Neural cell (in vitro differentiated cells): ENCODE measurements around the gene ASTL.

Experiments
- EP300 ChIP-seq: fragments of 450-650 bp; conservative IDR thresholded peaks from 2 replicates; pipeline ENCODE4 v1.6.1; 2014; ENCODE audit warnings: antibody characterized with exemption, mild to moderate bottlenecking, moderate library complexity; ENCODE audit not compliant: poor library complexity, severe bottlenecking
- EZH2 ChIP-seq: fragments of 200-600, 300-800 bp; shearing (Covaris generic), sonication (generic); IDR thresholded peaks from 2 replicates; pipeline ENCODE4 v1.6.1; 2014; ENCODE audit warnings: antibody characterized with exemption, low read length, borderline replicate concordance, mild to moderate bottlenecking; ENCODE audit not compliant: insufficient read depth, poor library complexity, severe bottlenecking
- POLR2AphosphoS5 ChIP-seq: IDR thresholded peaks from 2 replicates; pipeline ENCODE4 v1.6.1; 2012
- RAD21 ChIP-seq: fragments of 450-650 bp; conservative IDR thresholded peaks from 2 replicates; pipeline ENCODE4 v1.6.1; 2014; ENCODE audit warnings: antibody characterized with exemption, mild to moderate bottlenecking, moderate library complexity
- SMC3 ChIP-seq: fragments of 450-650 bp; conservative IDR thresholded peaks from 2 replicates; pipeline ENCODE4 v1.6.1; 2014; ENCODE audit warnings: antibody characterized with exemption, mild to moderate bottlenecking, moderate library complexity; ENCODE audit not compliant: poor library complexity
- TAF1 ChIP-seq: IDR thresholded peaks from 2 replicates; pipeline ENCODE4 v1.6.1; 2012; ENCODE audit warnings: low read depth
- TF ChIP-seq, protein P1 (sequence below): fragments of 450-650 bp; IDR thresholded peaks from 2 replicates; pipeline ENCODE4 v1.5.1; 2014; ENCODE audit warnings: antibody characterized with exemption, mild to moderate bottlenecking, moderate library complexity; ENCODE audit not compliant: poor library complexity, severe bottlenecking
- TF ChIP-seq, protein P2 (sequence below): IDR thresholded peaks from 2 replicates; pipeline ENCODE4 v1.6.1; 2012; ENCODE audit warnings: borderline replicate concordance

DNA sequence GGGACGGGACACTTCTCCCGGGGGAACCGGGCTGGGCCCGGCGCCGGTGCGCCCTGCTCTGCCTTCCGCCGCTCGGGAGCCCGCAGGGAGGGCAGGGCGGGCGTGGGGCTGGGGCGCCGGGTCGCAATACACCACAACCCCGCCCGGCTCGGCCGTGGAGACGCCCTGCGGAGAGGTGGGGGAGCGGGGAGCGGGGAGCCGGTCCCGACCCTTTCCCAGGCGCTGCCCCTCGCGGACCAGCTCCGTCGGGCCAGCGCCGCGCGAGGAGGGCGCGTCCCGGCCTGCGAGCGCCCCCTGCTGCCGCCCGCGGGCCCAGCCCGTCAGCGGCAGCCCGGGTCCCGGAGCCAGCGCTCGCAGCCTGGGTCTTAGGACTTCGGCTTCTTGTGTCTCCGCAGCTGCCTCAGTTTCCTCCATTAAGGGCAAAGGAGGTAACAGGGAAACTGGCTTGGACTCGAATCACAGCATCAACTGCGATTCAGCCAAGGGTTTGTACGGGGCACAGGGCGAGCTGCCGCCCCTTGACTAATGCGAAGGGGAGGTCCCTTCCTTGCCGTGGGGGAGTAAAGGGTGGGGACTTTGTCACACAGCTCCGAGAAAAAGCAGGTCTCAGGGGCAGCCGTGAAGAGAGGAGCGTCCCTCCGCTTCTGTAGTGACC lies 21.3 kb downstream of the ASTL start:
- peak; percentile 78 for TF ChIP-seq RAD21
- TF ChIP-seq, protein P1, sequence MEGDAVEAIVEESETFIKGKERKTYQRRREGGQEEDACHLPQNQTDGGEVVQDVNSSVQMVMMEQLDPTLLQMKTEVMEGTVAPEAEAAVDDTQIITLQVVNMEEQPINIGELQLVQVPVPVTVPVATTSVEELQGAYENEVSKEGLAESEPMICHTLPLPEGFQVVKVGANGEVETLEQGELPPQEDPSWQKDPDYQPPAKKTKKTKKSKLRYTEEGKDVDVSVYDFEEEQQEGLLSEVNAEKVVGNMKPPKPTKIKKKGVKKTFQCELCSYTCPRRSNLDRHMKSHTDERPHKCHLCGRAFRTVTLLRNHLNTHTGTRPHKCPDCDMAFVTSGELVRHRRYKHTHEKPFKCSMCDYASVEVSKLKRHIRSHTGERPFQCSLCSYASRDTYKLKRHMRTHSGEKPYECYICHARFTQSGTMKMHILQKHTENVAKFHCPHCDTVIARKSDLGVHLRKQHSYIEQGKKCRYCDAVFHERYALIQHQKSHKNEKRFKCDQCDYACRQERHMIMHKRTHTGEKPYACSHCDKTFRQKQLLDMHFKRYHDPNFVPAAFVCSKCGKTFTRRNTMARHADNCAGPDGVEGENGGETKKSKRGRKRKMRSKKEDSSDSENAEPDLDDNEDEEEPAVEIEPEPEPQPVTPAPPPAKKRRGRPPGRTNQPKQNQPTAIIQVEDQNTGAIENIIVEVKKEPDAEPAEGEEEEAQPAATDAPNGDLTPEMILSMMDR: peak; percentile 94
- TF ChIP-seq EZH2: no peak
- TF ChIP-seq SMC3: peak; percentile 85
- TF ChIP-seq POLR2AphosphoS5: no peak
- TF ChIP-seq TAF1: no peak
- no peak for TF ChIP-seq EP300
- TF ChIP-seq, protein P2, sequence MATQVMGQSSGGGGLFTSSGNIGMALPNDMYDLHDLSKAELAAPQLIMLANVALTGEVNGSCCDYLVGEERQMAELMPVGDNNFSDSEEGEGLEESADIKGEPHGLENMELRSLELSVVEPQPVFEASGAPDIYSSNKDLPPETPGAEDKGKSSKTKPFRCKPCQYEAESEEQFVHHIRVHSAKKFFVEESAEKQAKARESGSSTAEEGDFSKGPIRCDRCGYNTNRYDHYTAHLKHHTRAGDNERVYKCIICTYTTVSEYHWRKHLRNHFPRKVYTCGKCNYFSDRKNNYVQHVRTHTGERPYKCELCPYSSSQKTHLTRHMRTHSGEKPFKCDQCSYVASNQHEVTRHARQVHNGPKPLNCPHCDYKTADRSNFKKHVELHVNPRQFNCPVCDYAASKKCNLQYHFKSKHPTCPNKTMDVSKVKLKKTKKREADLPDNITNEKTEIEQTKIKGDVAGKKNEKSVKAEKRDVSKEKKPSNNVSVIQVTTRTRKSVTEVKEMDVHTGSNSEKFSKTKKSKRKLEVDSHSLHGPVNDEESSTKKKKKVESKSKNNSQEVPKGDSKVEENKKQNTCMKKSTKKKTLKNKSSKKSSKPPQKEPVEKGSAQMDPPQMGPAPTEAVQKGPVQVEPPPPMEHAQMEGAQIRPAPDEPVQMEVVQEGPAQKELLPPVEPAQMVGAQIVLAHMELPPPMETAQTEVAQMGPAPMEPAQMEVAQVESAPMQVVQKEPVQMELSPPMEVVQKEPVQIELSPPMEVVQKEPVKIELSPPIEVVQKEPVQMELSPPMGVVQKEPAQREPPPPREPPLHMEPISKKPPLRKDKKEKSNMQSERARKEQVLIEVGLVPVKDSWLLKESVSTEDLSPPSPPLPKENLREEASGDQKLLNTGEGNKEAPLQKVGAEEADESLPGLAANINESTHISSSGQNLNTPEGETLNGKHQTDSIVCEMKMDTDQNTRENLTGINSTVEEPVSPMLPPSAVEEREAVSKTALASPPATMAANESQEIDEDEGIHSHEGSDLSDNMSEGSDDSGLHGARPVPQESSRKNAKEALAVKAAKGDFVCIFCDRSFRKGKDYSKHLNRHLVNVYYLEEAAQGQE: no peak
